Uterus (tissue), 2 donors: Measurements from ENCODE around the gene PTPN12.

ENCODE experiments used
- POLR2A ChIP-seq, 2 donors: fragments of 450-650 bp; IDR thresholded peaks; one replicate each; pipeline ENCODE4 v1.6.1; 2016; ENCODE audit warnings: antibody characterized with exemption in 2 of 2, mild to moderate bottlenecking in 1 of 2, moderate library complexity in 1 of 2
- TF ChIP-seq, protein P1 (sequence below), 4 experiments: fragments of 200-600 bp in 2 of 4; fragments of 450-650 bp in 2 of 4; sonication (generic) in 2 of 4; IDR thresholded peaks; one replicate each; pipeline ENCODE4 v1.5.1; 2016 to 2019; ENCODE audit warnings: antibody characterized with exemption in 4 of 4, mild to moderate bottlenecking in 2 of 4, moderate library complexity in 1 of 4

DNA sequence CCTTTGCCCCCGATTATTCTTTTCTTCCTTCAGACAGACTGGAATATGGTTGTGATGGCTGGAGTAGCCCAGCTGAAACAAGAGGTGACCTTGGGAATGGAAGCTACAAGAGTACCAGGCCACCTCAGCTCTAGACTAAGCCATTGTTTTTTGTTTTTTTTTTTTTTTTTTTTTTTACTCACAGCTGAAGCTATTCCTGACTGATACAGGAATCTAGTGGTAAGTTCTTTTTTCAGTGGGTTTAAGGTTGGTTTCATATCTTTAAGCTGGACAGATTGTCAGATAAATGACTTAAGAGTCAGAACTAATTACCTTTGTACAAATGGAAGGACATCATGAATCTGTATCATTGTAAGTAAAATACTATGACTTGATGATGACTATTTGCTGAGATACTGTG, 30.2 kb upstream of the PTPN12 start:
- TF ChIP-seq, protein P1, sequence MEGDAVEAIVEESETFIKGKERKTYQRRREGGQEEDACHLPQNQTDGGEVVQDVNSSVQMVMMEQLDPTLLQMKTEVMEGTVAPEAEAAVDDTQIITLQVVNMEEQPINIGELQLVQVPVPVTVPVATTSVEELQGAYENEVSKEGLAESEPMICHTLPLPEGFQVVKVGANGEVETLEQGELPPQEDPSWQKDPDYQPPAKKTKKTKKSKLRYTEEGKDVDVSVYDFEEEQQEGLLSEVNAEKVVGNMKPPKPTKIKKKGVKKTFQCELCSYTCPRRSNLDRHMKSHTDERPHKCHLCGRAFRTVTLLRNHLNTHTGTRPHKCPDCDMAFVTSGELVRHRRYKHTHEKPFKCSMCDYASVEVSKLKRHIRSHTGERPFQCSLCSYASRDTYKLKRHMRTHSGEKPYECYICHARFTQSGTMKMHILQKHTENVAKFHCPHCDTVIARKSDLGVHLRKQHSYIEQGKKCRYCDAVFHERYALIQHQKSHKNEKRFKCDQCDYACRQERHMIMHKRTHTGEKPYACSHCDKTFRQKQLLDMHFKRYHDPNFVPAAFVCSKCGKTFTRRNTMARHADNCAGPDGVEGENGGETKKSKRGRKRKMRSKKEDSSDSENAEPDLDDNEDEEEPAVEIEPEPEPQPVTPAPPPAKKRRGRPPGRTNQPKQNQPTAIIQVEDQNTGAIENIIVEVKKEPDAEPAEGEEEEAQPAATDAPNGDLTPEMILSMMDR (IDR thresholded peaks at IDR 0.05) = no peak
- no peak for TF ChIP-seq POLR2A (IDR thresholded peaks at IDR 0.05)
